Stimulated activated naive CD8-positive, alpha-beta T cell treated with anti-CD3 and anti-CD28 coated beads, Interleukin-15, Interleukin-2, amounts not matched to agents 100 U/mL and 50 U/mL, for 24 hours (primary cell): Measurements from ENCODE around the gene HMGXB3.

Source experiments
- ATAC-seq: fragments of 150-1000 bp; cut with Tn5 transposase; one replicate; pipeline ENCODE4 v1.10.0; 2021
- DNase-seq: peaks from one replicate; pipeline ENCODE4 v3.0.0; 2021

HMGXB3 gene

GRCh38 chr5:150000256-150000989 lies at the start of gene HMGXB3, which contains the start of gene TIGD6:
TSS of gene HMGXB3 (plus strand) at chr5:150000739. CDS start at chr5:150004853, 4,114 bp downstream.
TSS of gene TIGD6 (minus strand) at chr5:150000654. CDS start at chr5:149996348, 4,306 bp downstream.
- DNase-seq (peak; percentile 92), ATAC-seq (peak; percentile 95)

- DNase-seq (no peak), ATAC-seq (no peak)
These were observed 49.3 kb upstream of the HMGXB3 start for GRCh38 chr5:149951138-149951749.

- ATAC-seq = no peak
These were observed 47.0 kb upstream of the HMGXB3 start for GRCh38 chr5:149953436-149954121.

GRCh38 chr5:149954798-149955197 lies 45.7 kb upstream of the HMGXB3 start:
- DNase-seq = no peak
- no peak for ATAC-seq

More at GRCh38 chr5:149953436-149954121, 47.0 kb upstream of the HMGXB3 start:
- DNase-seq = no peak

GRCh38 chr5:149956685-149957084 lies 43.9 kb upstream of the HMGXB3 start:
- ATAC-seq = no peak

DNA sequence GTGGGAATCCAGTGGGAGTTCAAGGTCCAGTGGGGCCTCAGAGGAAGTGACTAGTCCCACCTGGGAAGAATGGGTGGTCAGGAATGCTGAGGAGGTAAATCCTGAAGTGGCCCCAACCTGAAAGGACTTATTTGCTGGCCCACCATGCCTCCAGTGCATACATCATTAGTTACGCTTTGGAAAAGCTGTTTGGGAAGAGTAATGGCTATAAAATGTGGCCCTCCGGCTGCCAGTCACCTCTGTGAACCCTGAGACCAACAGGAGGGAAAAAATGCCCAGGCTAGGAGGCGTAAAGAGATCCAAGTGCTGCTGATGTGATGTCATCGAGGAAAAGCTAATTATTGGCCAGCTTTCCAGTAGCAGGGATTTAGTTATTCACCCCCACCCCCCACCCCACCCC lies 42.7 kb upstream of the HMGXB3 start:
- ATAC-seq = no peak
- DNase-seq = no peak

More at GRCh38 chr5:149956685-149957084, 43.9 kb upstream of the HMGXB3 start:
- DNase-seq = no peak

GRCh38 chr5:149959406-149960236 lies 40.9 kb upstream of the HMGXB3 start:
- peak; percentile 52 for ATAC-seq

GRCh38 chr5:149960272-149961185 lies 40.0 kb upstream of the HMGXB3 start, which contains the start of gene SLC26A2:
TSS of gene SLC26A2 (plus strand) at chr5:149960758. CDS start at chr5:149977653, 16,895 bp downstream.
- peak; percentile 99 for ATAC-seq
- DNase-seq = peak; percentile 93

More at GRCh38 chr5:149959406-149960236, 40.9 kb upstream of the HMGXB3 start:
- peak; percentile 56 for DNase-seq

DNA sequence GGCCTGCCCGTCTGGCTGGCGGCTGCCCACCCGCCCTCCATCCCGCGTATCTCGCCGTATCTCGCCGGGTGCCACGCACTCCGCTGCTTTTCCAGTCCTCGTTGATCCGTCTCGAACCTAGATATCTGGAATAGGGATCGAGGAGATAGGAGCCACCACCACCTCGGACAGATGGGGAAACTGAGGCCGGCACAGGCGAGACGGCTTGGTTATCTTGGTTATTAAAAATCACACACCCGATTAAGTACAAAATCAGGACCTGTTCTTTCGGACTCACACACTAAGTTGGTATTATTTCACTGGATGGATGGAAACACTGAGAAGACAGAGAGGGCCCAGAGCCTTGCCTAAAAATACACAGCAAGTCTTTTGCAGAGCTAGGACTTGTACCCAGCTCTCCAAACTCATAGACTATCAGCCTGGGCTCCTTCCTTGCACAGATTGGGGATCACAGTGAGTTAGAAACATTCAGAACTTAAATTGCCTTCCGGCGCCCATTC lies 39.3 kb upstream of the HMGXB3 start:
- ATAC-seq = no peak
- DNase-seq = no peak

GRCh38 chr5:149961957-149962409 lies 38.6 kb upstream of the HMGXB3 start:
- no peak for DNase-seq
- no peak for ATAC-seq

DNA sequence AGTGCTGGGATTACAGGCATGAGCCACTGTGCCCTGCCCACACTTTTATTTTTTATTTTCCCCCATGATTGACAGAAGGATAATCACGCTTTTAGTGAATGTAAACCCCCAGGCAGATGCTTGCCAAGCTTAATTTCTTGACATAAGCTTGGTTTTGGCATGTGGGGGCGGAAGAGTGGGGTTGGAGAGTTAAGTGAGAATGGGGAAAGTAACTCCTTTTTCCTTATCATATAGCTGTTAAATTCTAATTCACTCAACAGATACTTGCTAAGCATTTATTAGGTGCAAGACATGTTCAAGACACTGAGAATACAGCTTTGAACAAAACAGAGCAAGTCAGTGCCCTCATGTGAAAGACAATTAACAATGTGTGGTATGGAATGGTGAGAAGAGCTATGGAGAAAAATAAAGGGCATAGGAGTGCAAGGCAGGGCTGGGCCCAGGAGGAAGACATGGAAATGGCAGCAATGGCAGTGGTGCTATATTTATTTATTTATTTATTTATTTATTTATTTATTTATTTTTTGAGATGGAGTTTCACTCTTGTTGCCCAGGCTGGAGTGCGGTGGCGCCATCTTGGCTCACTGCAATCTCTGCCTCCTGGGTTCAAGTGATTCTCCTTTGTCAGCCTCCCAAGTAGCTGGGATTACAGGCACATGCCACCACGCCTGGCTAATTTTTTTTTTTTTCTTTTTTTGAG lies 37.8 kb upstream of the HMGXB3 start:
- no peak for DNase-seq
- no peak for ATAC-seq

GRCh38 chr5:149963729-149964128 lies 36.8 kb upstream of the HMGXB3 start:
- DNase-seq (no peak), ATAC-seq (no peak)

GRCh38 chr5:149966946-149967345 lies 33.6 kb upstream of the HMGXB3 start:
- ATAC-seq (no peak), DNase-seq (no peak)

DNA sequence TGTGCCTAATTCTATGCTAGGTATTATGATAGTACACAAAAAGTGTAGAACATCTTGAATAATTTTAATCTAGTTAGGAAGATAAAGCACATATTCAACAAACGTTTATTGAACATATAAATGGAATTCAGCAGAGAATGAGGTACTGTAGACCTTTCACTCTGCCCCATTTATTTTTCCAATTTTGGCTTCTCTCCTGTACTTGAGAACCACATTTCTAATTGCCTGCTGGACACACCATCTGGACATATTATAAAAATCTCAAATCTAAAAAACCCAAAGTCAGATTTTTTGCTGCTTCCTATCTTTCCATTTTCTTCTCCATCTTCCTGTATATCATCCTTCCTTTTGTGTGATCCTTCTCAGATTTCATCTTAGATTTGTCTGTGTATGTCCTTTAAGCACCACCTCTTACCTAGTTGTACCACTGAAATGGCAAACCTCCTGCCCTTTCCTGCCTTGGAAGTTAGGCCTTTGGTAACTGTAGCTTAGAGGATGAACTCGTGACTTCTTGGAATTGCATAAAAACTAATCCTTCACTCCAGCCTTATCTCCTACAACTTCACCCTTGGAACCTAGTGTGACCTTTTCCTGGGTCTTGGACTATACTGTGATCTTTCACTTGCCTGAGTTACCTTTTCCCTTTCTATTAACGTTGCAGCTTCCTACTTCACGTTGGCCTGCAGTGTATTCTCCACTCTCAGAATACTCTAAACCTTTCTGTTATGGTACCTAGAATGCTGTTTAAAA lies 31.2 kb upstream of the HMGXB3 start:
- ATAC-seq (no peak), DNase-seq (no peak)

DNA sequence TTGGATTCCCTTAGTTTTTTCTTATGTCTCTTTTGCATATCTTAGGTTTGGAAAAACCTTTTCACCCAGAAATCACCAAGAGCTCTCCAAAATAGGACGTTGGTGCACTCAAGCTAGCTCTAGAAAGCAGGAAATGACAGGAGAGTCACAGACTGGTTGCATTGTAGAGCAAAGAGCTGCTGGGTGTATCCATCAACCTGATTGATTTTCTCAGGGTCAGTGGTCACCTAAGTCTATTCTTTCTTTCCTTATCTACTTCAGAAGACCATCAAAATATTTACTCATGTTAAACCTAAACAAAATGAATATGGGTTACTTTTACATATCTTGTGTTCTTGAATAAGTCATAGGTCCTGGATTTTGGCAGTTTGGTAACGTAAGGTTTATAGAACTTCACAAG lies 25.1 kb upstream of the HMGXB3 start:
- DNase-seq (no peak), ATAC-seq (no peak)

DNA sequence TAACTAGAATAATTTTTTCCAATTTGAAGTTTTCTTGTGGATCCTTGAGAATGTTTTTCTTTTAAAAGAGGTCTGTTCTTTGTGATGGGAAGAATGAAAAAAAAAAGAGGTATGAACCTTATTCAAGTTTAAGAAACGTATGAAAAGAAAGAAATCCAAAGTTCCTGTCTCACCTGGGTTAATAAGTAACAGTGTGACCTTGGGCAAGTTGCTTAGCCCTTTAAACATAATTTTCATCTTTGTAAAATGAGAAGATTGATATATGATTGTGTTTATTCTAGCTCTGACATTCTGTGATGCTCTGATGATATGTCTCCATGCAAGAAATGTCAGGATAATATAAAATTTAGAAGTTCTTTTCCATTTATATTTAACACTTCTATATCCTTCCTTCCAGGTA lies 20.6 kb upstream of the HMGXB3 start:
- DNase-seq = no peak
- no peak for ATAC-seq

GRCh38 chr5:149981206-149981605 lies 19.3 kb upstream of the HMGXB3 start:
- ATAC-seq (no peak), DNase-seq (no peak)

- no peak for ATAC-seq
- no peak for DNase-seq
These were observed 18.0 kb upstream of the HMGXB3 start for GRCh38 chr5:149982505-149982904.

- DNase-seq = no peak
- ATAC-seq = no peak
These were observed 12.4 kb upstream of the HMGXB3 start for GRCh38 chr5:149988126-149988525.
